HL-60 (cell line): Measurements from ENCODE around the gene CCL13.

Experiments used
- CTCF ChIP-seq: IDR thresholded peaks from one replicate; pipeline ENCODE4 v1.5.1; 2011; ENCODE audit warnings: low read length, control low read depth, inconsistent platforms; ENCODE audit not compliant: insufficient read depth
- POLR2AphosphoS5 ChIP-seq: IDR thresholded peaks from 2 replicates; pipeline ENCODE4 v1.6.1; 2012; ENCODE audit warnings: low read depth
- SPI1 ChIP-seq: IDR thresholded peaks from 2 replicates; pipeline ENCODE4 v1.6.1; 2012; ENCODE audit warnings: low read depth, mild to moderate bottlenecking, borderline replicate concordance

- no peak for TF ChIP-seq CTCF
- TF ChIP-seq POLR2AphosphoS5: no peak
- no peak for TF ChIP-seq SPI1
Measured at GRCh38 chr17:34399725-34400124, 43.4 kb downstream of the CCL13 start.
